ENCODE measurements around the gene LRFN5. TPM values are rescaled to one million over a fixed set of nuclear protein-coding genes. Genes with fewer than 3 reads are reported as not detected.

LRFN5 gene
- total and polyA plus RNA-seq, 9 of the 15 experiments (the other 6 are each of a cell fraction or from before 2014, with no cell fraction given) = 0.01 to 0.27 (median 0.09) TPM; not detected in 1

DNA sequence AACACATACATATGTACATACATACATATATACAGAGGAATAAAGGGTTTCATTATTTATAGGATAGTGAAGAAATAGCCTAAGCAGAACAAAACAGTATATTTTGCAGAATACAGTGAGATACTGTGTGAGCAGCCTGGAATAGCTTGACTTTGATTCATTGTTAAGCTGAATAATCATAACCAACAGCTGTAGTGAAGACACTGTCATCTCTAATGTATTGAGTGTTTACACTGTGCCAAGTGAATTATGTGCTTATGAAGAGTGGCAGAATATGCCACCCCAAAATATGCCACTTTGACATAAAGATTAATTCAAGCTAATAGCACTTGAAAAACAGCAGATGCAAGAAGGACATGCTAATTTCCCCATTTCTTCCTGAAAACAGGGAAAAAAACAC is 48.2 kb upstream of the LRFN5 start:
- H3K79me2 ChIP-seq (ENCODE audit: control insufficient read depth, insufficient read depth, low read length) = no peaks in the 10 kb centered on the region
- H3K9ac ChIP-seq (ENCODE audit: insufficient read depth in 1 of 2, low read depth in 2 of 2, low read length in 2 of 2) = no peak overlapping the region
- H3K36me3 ChIP-seq (ENCODE audit: control insufficient read depth, insufficient read depth, low read length) = no peaks in the 10 kb centered on the region
- ChIA-PET POLR2A (no interaction called here), CTCF (ENCODE audit: low intra/inter-chr PET ratio) (no interaction called here)
- no peaks in the 10 kb centered on the region for H3K27me3 ChIP-seq (ENCODE audit: control insufficient read depth in 2 of 2, insufficient read depth in 2 of 2, low read length in 2 of 2)
- H3K4me2 ChIP-seq (ENCODE audit: insufficient read depth, low read length) = no peak overlapping the region
- BruUV-seq (replicated peaks) = no TSS peak
- no peak overlapping the region for H3K27ac ChIP-seq (ENCODE audit: extremely low read depth, low read depth, low read length)
- H3K9me3 ChIP-seq (replicated peaks; ENCODE audit: control insufficient read depth, insufficient read depth, low read depth, low read length) = no peaks in the 10 kb centered on the region
- H3K4me1 ChIP-seq (replicated peaks in 1 of 2; ENCODE audit: control insufficient read depth in 2 of 2, insufficient read depth in 2 of 2, low read length in 2 of 2) = no peaks in the 10 kb centered on the region
- FAIRE-seq (no peak), ATAC-seq (no peak), DNase-seq (ENCODE audit: extremely low read depth in 1 of 4, low spot score in 3 of 4) (no peak)
- no peak overlapping the region for H2AFZ ChIP-seq (ENCODE audit: low read depth, low read length)
- H3K4me3 ChIP-seq = no peak overlapping the region
- H4K20me1 ChIP-seq (replicated peaks; ENCODE audit: control insufficient read depth, insufficient read depth, low read length) = no peaks in the 10 kb centered on the region
- intact Hi-C loops (cut with micrococcal nuclease) = no loop called here
- in situ Hi-C loops (cut with MboI) = no loop called here
- no peaks in the 10 kb centered on the region for H3K9me1 ChIP-seq (ENCODE audit: control insufficient read depth, insufficient read depth, low read length)
- no peak for TF ChIP-seq ARID4B (CRISPR knock-in tag; IDR thresholded peaks at IDR 0.05)
- TF ChIP-seq PHB2 (IDR thresholded peaks at IDR 0.05; ENCODE audit: low read depth) = no peak
- TF ChIP-seq ZNF407 (IDR thresholded peaks at IDR 0.05; ENCODE audit: low read depth) = no peak
- TF ChIP-seq DACH1 (IDR thresholded peaks at IDR 0.05; ENCODE audit: partially characterized antibody) = no peak
- no peak for TF ChIP-seq HOMEZ (CRISPR knock-in tag; IDR thresholded peaks at IDR 0.05)
- TF ChIP-seq, protein P1, sequence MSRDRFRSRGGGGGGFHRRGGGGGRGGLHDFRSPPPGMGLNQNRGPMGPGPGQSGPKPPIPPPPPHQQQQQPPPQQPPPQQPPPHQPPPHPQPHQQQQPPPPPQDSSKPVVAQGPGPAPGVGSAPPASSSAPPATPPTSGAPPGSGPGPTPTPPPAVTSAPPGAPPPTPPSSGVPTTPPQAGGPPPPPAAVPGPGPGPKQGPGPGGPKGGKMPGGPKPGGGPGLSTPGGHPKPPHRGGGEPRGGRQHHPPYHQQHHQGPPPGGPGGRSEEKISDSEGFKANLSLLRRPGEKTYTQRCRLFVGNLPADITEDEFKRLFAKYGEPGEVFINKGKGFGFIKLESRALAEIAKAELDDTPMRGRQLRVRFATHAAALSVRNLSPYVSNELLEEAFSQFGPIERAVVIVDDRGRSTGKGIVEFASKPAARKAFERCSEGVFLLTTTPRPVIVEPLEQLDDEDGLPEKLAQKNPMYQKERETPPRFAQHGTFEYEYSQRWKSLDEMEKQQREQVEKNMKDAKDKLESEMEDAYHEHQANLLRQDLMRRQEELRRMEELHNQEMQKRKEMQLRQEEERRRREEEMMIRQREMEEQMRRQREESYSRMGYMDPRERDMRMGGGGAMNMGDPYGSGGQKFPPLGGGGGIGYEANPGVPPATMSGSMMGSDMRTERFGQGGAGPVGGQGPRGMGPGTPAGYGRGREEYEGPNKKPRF (IDR thresholded peaks at IDR 0.05; ENCODE audit: low read depth, low read length) = no peak
- TF ChIP-seq TRIM24 (IDR thresholded peaks at IDR 0.05) = no peak

Data from K562 (cell line).